ENCODE data around the gene NRXN3.

NRXN3 gene

DNA sequence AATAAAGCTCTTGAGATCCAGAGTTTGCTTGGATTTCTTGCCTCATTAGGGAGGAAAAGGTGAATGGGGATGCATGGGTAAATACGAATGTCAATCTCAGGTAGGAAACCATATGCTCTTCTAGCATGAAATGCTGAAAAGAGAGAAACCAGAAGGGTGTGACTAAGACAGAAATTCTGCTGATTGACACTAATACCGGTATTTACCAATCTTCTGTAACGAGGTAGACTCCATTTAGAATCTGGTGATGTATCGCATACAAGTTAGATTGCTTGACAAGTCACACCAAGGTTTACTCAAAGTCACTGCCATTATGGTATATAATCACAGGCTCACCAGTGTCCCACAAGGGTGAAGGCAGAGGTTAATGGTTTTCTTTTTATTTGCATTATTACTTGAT, 337.9 kb downstream of the NRXN3 start:
- H3K36me3 Mint-ChIP-seq (ENCODE audit: low read depth): no peaks in the 10 kb centered on the region
- H3K27ac Mint-ChIP-seq: no peak overlapping the region
- TF ChIP-seq CTCF (IDR thresholded peaks at IDR 0.05): no peak
- H3K4me3 Mint-ChIP-seq: no peak overlapping the region
- H3K9me3 Mint-ChIP-seq: no peaks in the 10 kb centered on the region
- H3K27me3 Mint-ChIP-seq (ENCODE audit: low read depth, poor library complexity): peaks cover 14% of the 10 kb centered on the region
- DNase-seq: no peak
- H3K4me1 Mint-ChIP-seq: no peaks in the 10 kb centered on the region

DNA sequence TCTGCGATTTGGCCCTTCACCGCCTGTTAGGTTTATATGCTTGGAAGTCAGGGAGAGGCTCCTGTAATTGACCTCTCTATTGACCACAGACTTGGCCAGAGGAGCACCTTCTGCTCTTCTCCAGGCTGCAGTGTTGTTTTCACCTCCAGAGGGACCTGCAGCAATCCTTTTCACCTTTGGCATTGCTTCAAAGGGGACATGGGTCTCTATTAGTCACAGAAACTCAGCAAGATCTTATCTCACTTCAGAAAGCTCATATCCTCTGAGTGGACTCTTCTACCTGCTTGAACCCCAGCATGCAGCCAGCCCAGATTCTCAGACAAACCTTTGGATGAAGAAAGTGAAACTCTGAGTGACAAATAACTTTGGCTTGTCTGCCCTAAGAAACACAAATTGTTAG, 339.3 kb downstream of the NRXN3 start:
- peaks cover 12% of the 10 kb centered on the region for H3K27me3 Mint-ChIP-seq (ENCODE audit: low read depth, poor library complexity)
- DNase-seq: no peak
- H3K4me3 Mint-ChIP-seq: no peak overlapping the region
- TF ChIP-seq CTCF (IDR thresholded peaks at IDR 0.05): no peak
- no peak overlapping the region for H3K27ac Mint-ChIP-seq
- H3K4me1 Mint-ChIP-seq: no peaks in the 10 kb centered on the region
- no peaks in the 10 kb centered on the region for H3K9me3 Mint-ChIP-seq
- no peaks in the 10 kb centered on the region for H3K36me3 Mint-ChIP-seq (ENCODE audit: low read depth)

DNA sequence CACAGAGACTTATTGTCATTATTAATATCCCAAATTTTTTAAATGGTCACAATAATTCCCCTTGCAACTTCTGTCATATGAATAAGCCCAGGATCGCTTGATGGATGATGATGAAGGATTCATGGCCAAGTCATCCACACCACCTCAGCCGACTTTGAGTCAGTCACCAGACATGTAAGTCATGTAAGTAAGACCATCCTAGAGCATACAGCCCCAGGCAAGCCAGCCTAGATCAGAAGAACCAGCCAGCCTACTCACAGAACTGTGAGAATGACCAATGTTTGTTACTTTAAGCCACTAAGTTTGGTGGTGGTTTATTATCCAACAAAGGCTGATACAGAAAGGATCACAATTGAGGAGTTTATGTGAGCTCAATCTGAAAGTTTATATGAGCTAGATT, 341.8 kb downstream of the NRXN3 start:
- H3K36me3 Mint-ChIP-seq (ENCODE audit: low read depth): no peaks in the 10 kb centered on the region
- no peak for TF ChIP-seq CTCF (IDR thresholded peaks at IDR 0.05)
- H3K9me3 Mint-ChIP-seq: no peaks in the 10 kb centered on the region
- peaks cover 11% of the 10 kb centered on the region for H3K27me3 Mint-ChIP-seq (ENCODE audit: low read depth, poor library complexity)
- DNase-seq: no peak
- H3K27ac Mint-ChIP-seq: no peak overlapping the region
- H3K4me3 Mint-ChIP-seq: no peak overlapping the region
- H3K4me1 Mint-ChIP-seq: no peaks in the 10 kb centered on the region

GRCh38 chr14:78519863-78520262, 349.7 kb downstream of the NRXN3 start:
- no peak overlapping the region for H3K27ac Mint-ChIP-seq
- no peaks in the 10 kb centered on the region for H3K4me1 Mint-ChIP-seq
- H3K27me3 Mint-ChIP-seq (ENCODE audit: low read depth, poor library complexity): peaks cover 6% of the 10 kb centered on the region
- H3K36me3 Mint-ChIP-seq (ENCODE audit: low read depth): no peaks in the 10 kb centered on the region
- peak; percentile 84 for DNase-seq
- no peak overlapping the region for H3K4me3 Mint-ChIP-seq
- no peak for TF ChIP-seq CTCF (IDR thresholded peaks at IDR 0.05)
- no peaks in the 10 kb centered on the region for H3K9me3 Mint-ChIP-seq

DNA sequence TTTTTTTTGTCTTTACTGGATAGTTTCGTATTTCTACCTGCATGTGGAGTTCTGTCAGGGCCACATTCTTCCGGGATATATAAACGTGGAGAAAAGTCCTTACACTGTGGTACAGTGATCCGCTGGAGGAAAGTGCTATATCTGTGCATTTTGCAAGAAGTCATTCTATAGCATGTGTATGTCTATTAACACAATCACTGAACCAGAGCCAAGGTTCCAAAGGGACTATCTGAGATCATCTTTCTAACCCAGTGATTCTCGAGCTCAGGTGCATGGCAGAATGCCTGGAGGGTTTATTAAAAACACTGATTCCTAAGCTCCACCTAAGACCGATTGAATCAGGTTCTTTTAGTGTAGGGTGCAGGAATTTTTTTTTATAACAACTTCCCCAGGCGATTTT, 354.0 kb downstream of the NRXN3 start:
- H3K36me3 Mint-ChIP-seq (ENCODE audit: low read depth): no peaks in the 10 kb centered on the region
- H3K9me3 Mint-ChIP-seq: no peaks in the 10 kb centered on the region
- peaks cover 14% of the 10 kb centered on the region for H3K27me3 Mint-ChIP-seq (ENCODE audit: low read depth, poor library complexity)
- H3K27ac Mint-ChIP-seq: no peak overlapping the region
- no peak overlapping the region for H3K4me3 Mint-ChIP-seq
- no peaks in the 10 kb centered on the region for H3K4me1 Mint-ChIP-seq
- no peak for DNase-seq
- no peak for TF ChIP-seq CTCF (IDR thresholded peaks at IDR 0.05)

- TF ChIP-seq CTCF (IDR thresholded peaks at IDR 0.05): no peak
- H3K36me3 Mint-ChIP-seq (ENCODE audit: low read depth): no peaks in the 10 kb centered on the region
These were observed 354.6 kb downstream of the NRXN3 start for GRCh38 chr14:78524766-78525165.

More at GRCh38 chr14:78524766-78525165, 354.6 kb downstream of the NRXN3 start:
- Mint-ChIP-seq H3K27me3 (ENCODE audit: low read depth, poor library complexity) (peaks cover 14% of the 10 kb centered on the region), H3K9me3 (no peaks in the 10 kb centered on the region), H3K4me3 (no peak overlapping the region), H3K27ac (no peak overlapping the region), H3K4me1 (no peaks in the 10 kb centered on the region)
- no peak for DNase-seq

All from nephron progenitor cell (in vitro differentiated cells).